ENCODE measurements around the gene CORO6. TPM values are rescaled to one million over a fixed set of nuclear protein-coding genes. Genes with fewer than 3 reads are reported as not detected.

CORO6 gene
- total RNA-seq, 1 experiment from 2014 or later = 2.3 TPM

- no CpG with 5 or more reads among the region's 31 CpGs for WGBS (ENCODE audit: extremely low coverage, insufficient read length, low lambda C conversion rate)
- peaks cover 37% of the 10 kb centered on the region for H3K23me2 ChIP-seq (ENCODE audit: insufficient read length, low read depth, low read length, poor library complexity, severe bottlenecking)
- H3K27me3 ChIP-seq (ENCODE audit: insufficient read depth, low read length) = no peaks in the 10 kb centered on the region
- H3K14ac ChIP-seq (ENCODE audit: insufficient read depth, low read length) = no peak overlapping the region
- H3K79me1 ChIP-seq (ENCODE audit: insufficient read depth, low read depth, low read length, poor library complexity, severe bottlenecking) = no peaks in the 10 kb centered on the region
- no peaks in the 10 kb centered on the region for H4K20me1 ChIP-seq (ENCODE audit: control insufficient read depth, insufficient read depth, insufficient read length)
- no peak overlapping the region for H3K9ac ChIP-seq (ENCODE audit: extremely low read depth, insufficient read length, low read length)
- no peak overlapping the region for H3K18ac ChIP-seq (ENCODE audit: insufficient read length, low read depth, low read length)
- H2BK20ac ChIP-seq (ENCODE audit: low read depth, low read length, poor library complexity, severe bottlenecking) = no peak overlapping the region
- H4K8ac ChIP-seq (replicated peaks; ENCODE audit: insufficient read length, low read depth, low read length) = no peak overlapping the region
- no peak overlapping the region for H2AK5ac ChIP-seq (ENCODE audit: insufficient read length, low read length)
- no peak overlapping the region for H3K56ac ChIP-seq (ENCODE audit: insufficient read length, low read depth, low read length)
- peaks cover 20% of the 10 kb centered on the region; the same call in 1 of the 2 replicates for H3K79me2 ChIP-seq (ENCODE audit: insufficient read depth, low read length)
- peak overlapping the region; percentile 69 for H3K4me2 ChIP-seq (ENCODE audit: insufficient read depth, insufficient read length, low read length)
- no peak for DNase-seq
- no peak overlapping the region for H3K27ac ChIP-seq (ENCODE audit: insufficient read length, low read depth, low read length)
- H3K27me3 Mint-ChIP-seq (ENCODE audit: low read depth) = peaks cover 5% of the 10 kb centered on the region
- peaks cover 42 to 60% of the 10 kb centered on the region in 2 experiments for H3K4me1 Mint-ChIP-seq
- no peak overlapping the region for H2BK5ac ChIP-seq (ENCODE audit: insufficient read length, low read length)
- peak overlapping the region; percentile 81 to 90 for H3K4me3 Mint-ChIP-seq
- no peaks in the 10 kb centered on the region for H3K9me3 Mint-ChIP-seq
- H3K36me3 Mint-ChIP-seq (ENCODE audit: insufficient read depth in 1 of 3, low read depth in 3 of 3) = peaks cover 0 to 1% (median 0%) of the 10 kb centered on the region in 3 experiments; a peak in 1 of 7 replicates
- no peak overlapping the region for H2BK12ac ChIP-seq (ENCODE audit: insufficient read length, low read depth, low read length)
- H3K9me3 ChIP-seq (ENCODE audit: control insufficient read depth, low read depth, low read length) = no peaks in the 10 kb centered on the region
- H2AFZ ChIP-seq (ENCODE audit: low read length) = peak overlapping the region; percentile 79
- no peak overlapping the region for H2BK120ac ChIP-seq (ENCODE audit: low read depth, low read length, poor library complexity, severe bottlenecking)
- H3K23ac ChIP-seq (ENCODE audit: insufficient read length, low read depth, low read length) = no peak overlapping the region
- no peak overlapping the region for H3T11ph ChIP-seq (ENCODE audit: low read length)
- H3K4me1 ChIP-seq (ENCODE audit: insufficient read depth, low read length) = peaks cover 5% of the 10 kb centered on the region; the same call in 1 of the 2 replicates
- H3K4ac ChIP-seq (ENCODE audit: low read depth, low read length) = no peak overlapping the region
- no peak overlapping the region for H4K91ac ChIP-seq (ENCODE audit: insufficient read length, low read depth, low read length)
- H2BK15ac ChIP-seq (ENCODE audit: low read depth, low read length) = no peak overlapping the region
- no peak for TF ChIP-seq CTCF (conservative IDR thresholded peaks at IDR 0.05)
- peak overlapping the region; percentile 28 to 95 (median 87); a peak in 5 of 7 replicates for H3K27ac Mint-ChIP-seq
- H4K5ac ChIP-seq (ENCODE audit: insufficient read length, low read depth, low read length) = no peak overlapping the region
Observed at GRCh38 chr17:29591146-29591736, 31.5 kb downstream of the CORO6 start.
